Neural cell (in vitro differentiated cells): ENCODE measurements around the gene SCN8A. TPM values are rescaled to one million over a fixed set of nuclear protein-coding genes. Genes with fewer than 3 reads are reported as not detected.

ENCODE experiments used
- H2AFZ ChIP-seq: fragments of 200-600, 300-800 bp; sonication (generic), shearing (Covaris generic); 2 replicates; pipeline ENCODE4 v1.6.0; 2014; ENCODE audit warnings: low read depth, mild to moderate bottlenecking, antibody characterized with exemption, low read length, moderate library complexity
- H3F3A ChIP-seq: fragments of 200-600 bp; shearing (Covaris generic); 2 replicates; pipeline ENCODE4 v1.6.1; 2016; ENCODE audit warnings: mild to moderate bottlenecking, moderate library complexity, mixed read lengths, antibody characterized with exemption, low read length; ENCODE audit not compliant: insufficient read depth, poor library complexity, severe bottlenecking
- H3K27ac ChIP-seq: fragments of 200-600, 300-800 bp; sonication (generic), shearing (Covaris generic); 2 replicates; pipeline ENCODE4 v1.5.1; 2014; ENCODE audit warnings: mild to moderate bottlenecking, low read length, moderate library complexity
- H3K27me3 ChIP-seq: fragments of 300-800, 200-600 bp; sonication (generic), shearing (Covaris generic); 2 replicates; pipeline ENCODE4 v1.6.0; 2014; ENCODE audit warnings: mild to moderate bottlenecking, low read depth, low read length, moderate library complexity; ENCODE audit not compliant: insufficient read depth
- H3K36me3 ChIP-seq: fragments of 300-800, 200-600 bp; sonication (generic), shearing (Covaris generic); 2 replicates; pipeline ENCODE4 v1.5.1; 2014; ENCODE audit warnings: mild to moderate bottlenecking, antibody characterized with exemption, low read length, moderate library complexity; ENCODE audit not compliant: insufficient read depth
- H3K4me2 ChIP-seq: fragments of 300-800, 200-600 bp; sonication (generic), shearing (Covaris generic); 2 replicates; pipeline ENCODE4 v1.6.0; 2014; ENCODE audit warnings: mild to moderate bottlenecking, low read length
- H3K4me3 ChIP-seq: fragments of 300-800, 200-600 bp; sonication (generic), shearing (Covaris generic); 2 replicates; pipeline ENCODE4 v1.5.1; 2014; ENCODE audit warnings: mild to moderate bottlenecking, low read length, moderate library complexity
- H3K79me2 ChIP-seq: fragments of 200-600 bp; shearing (Covaris generic); replicated peaks from 2 replicates; pipeline ENCODE4 v1.6.0; 2014; ENCODE audit warnings: mild to moderate bottlenecking, low read length, moderate library complexity; ENCODE audit not compliant: insufficient read depth
- H3K9ac ChIP-seq: fragments of 300-800, 200-600 bp; sonication (generic), shearing (Covaris generic); 2 replicates; pipeline ENCODE4 v1.6.1; 2016; ENCODE audit warnings: mild to moderate bottlenecking, low read length, mixed read lengths
- H3K9me2 ChIP-seq: fragments of 200-600 bp; shearing (Covaris generic); 2 replicates; pipeline ENCODE4 v1.6.1; 2016; ENCODE audit warnings: mild to moderate bottlenecking, low read length, mixed read lengths; ENCODE audit not compliant: insufficient read depth
- H3K9me3 ChIP-seq: fragments of 200-600, 300-800 bp; sonication (generic), shearing (Covaris generic); 2 replicates; pipeline ENCODE4 v1.6.1; 2016; ENCODE audit warnings: mild to moderate bottlenecking, mixed run types, low read length, moderate library complexity, mixed read lengths
- H4K20me1 ChIP-seq: fragments of 200-600 bp; shearing (Covaris generic); 2 replicates; pipeline ENCODE4 v1.6.1; 2016; ENCODE audit warnings: mild to moderate bottlenecking, mixed run types; ENCODE audit not compliant: insufficient read depth
- CTCF ChIP-seq: fragments of 450-650 bp; IDR thresholded peaks from 2 replicates; pipeline ENCODE4 v1.5.1; 2014; ENCODE audit warnings: antibody characterized with exemption, mild to moderate bottlenecking, moderate library complexity; ENCODE audit not compliant: poor library complexity, severe bottlenecking
- EP300 ChIP-seq: fragments of 450-650 bp; conservative IDR thresholded peaks from 2 replicates; pipeline ENCODE4 v1.6.1; 2014; ENCODE audit warnings: antibody characterized with exemption, mild to moderate bottlenecking, moderate library complexity; ENCODE audit not compliant: poor library complexity, severe bottlenecking
- EZH2 ChIP-seq: fragments of 200-600, 300-800 bp; shearing (Covaris generic), sonication (generic); IDR thresholded peaks from 2 replicates; pipeline ENCODE4 v1.6.1; 2014; ENCODE audit warnings: antibody characterized with exemption, low read length, borderline replicate concordance, mild to moderate bottlenecking; ENCODE audit not compliant: insufficient read depth, poor library complexity, severe bottlenecking
- MXI1 ChIP-seq: fragments of 450-650 bp; conservative IDR thresholded peaks from 2 replicates; pipeline ENCODE4 v1.6.1; 2014; ENCODE audit warnings: antibody characterized with exemption, mild to moderate bottlenecking; ENCODE audit not compliant: poor library complexity, severe bottlenecking
- RAD21 ChIP-seq: fragments of 450-650 bp; conservative IDR thresholded peaks from 2 replicates; pipeline ENCODE4 v1.6.1; 2014; ENCODE audit warnings: antibody characterized with exemption, mild to moderate bottlenecking, moderate library complexity
- REST ChIP-seq: IDR thresholded peaks from 2 replicates; pipeline ENCODE4 v1.6.1; 2012; ENCODE audit warnings: borderline replicate concordance
- SMC3 ChIP-seq: fragments of 450-650 bp; conservative IDR thresholded peaks from 2 replicates; pipeline ENCODE4 v1.6.1; 2014; ENCODE audit warnings: antibody characterized with exemption, mild to moderate bottlenecking, moderate library complexity; ENCODE audit not compliant: poor library complexity
- TAF1 ChIP-seq: IDR thresholded peaks from 2 replicates; pipeline ENCODE4 v1.6.1; 2012; ENCODE audit warnings: low read depth
- polyA plus RNA-seq: library from polyadenylated mRNA; depleted of rRNA; stranded (reverse); fragments of >200 nt; gene quantifications from 2 replicates; pipeline ENCODE4 v1.2.3, GENCODE V29; 2014

Gene SCN8A
- polyA plus RNA-seq, 1 donor from 2014 or later, result 14.2 TPM

GRCh38 chr12:51699219-51699618, 108.2 kb downstream of the SCN8A start:
- no peak overlapping the region for H3K9ac ChIP-seq
- no peaks in the 10 kb centered on the region for H3K79me2 ChIP-seq
- H4K20me1 ChIP-seq, result no peaks in the 10 kb centered on the region
- H3K27me3 ChIP-seq, result no peaks in the 10 kb centered on the region
- H3F3A ChIP-seq, result no peaks in the 10 kb centered on the region
- H3K4me3 ChIP-seq, result no peak overlapping the region
- H3K27ac ChIP-seq, result no peak overlapping the region
- H3K4me2 ChIP-seq, result no peak overlapping the region
- no peak for TF ChIP-seq TAF1
- no peak for TF ChIP-seq EZH2
- no peak for TF ChIP-seq REST
- no peak for TF ChIP-seq EP300
- TF ChIP-seq RAD21, result no peak
- no peaks in the 10 kb centered on the region for H3K9me2 ChIP-seq
- H3K9me3 ChIP-seq, result no peaks in the 10 kb centered on the region
- H3K36me3 ChIP-seq, result no peaks in the 10 kb centered on the region
- no peak overlapping the region for H2AFZ ChIP-seq

- H3K9me2 ChIP-seq, result no peaks in the 10 kb centered on the region
- H3K4me2 ChIP-seq, result no peak overlapping the region
- no peak overlapping the region for H3K4me3 ChIP-seq
- H3K9ac ChIP-seq, result no peak overlapping the region
- H3K79me2 ChIP-seq, result no peaks in the 10 kb centered on the region
- H3F3A ChIP-seq, result no peaks in the 10 kb centered on the region
- no peaks in the 10 kb centered on the region for H3K9me3 ChIP-seq
- H3K27ac ChIP-seq, result no peak overlapping the region
- H4K20me1 ChIP-seq, result no peaks in the 10 kb centered on the region
- H3K27me3 ChIP-seq, result no peaks in the 10 kb centered on the region
- TF ChIP-seq EP300, result no peak
- TF ChIP-seq CTCF, result no peak
- H2AFZ ChIP-seq, result no peak overlapping the region
- H3K36me3 ChIP-seq, result no peaks in the 10 kb centered on the region
Observed at GRCh38 chr12:51700887-51701286, 109.9 kb downstream of the SCN8A start.

- no peaks in the 10 kb centered on the region for H3K9me3 ChIP-seq
- H3K9me2 ChIP-seq, result no peaks in the 10 kb centered on the region
- H3K4me3 ChIP-seq, result no peak overlapping the region
- no peak overlapping the region for H3K27ac ChIP-seq
- no peaks in the 10 kb centered on the region for H3K79me2 ChIP-seq
- H3K4me2 ChIP-seq, result no peak overlapping the region
- no peaks in the 10 kb centered on the region for H4K20me1 ChIP-seq
- no peak for TF ChIP-seq EP300
- no peak for TF ChIP-seq REST
- no peak for TF ChIP-seq MXI1
- no peak for TF ChIP-seq EZH2
- no peak for TF ChIP-seq CTCF
- TF ChIP-seq TAF1, result no peak
- no peak for TF ChIP-seq SMC3
- no peaks in the 10 kb centered on the region for H3F3A ChIP-seq
- no peaks in the 10 kb centered on the region for H3K27me3 ChIP-seq
- H3K9ac ChIP-seq, result no peak overlapping the region
- H2AFZ ChIP-seq, result no peak overlapping the region
- no peaks in the 10 kb centered on the region for H3K36me3 ChIP-seq
Observed at GRCh38 chr12:51702587-51702986, 111.6 kb downstream of the SCN8A start.
